Endodermal cell (in vitro differentiated cells): ENCODE results near the gene GPS1. TPM values are rescaled to one million over a fixed set of nuclear protein-coding genes. Genes with fewer than 3 reads are reported as not detected.

ENCODE experiments used
- DNase-seq: peaks from one replicate; pipeline ENCODE4 v3.0.0-alpha.2; 2017
- H3K27ac ChIP-seq: 2 replicates; pipeline ENCODE4 v1.5.1; 2013; ENCODE audit warnings: mild to moderate bottlenecking, low read depth, low read length, moderate library complexity
- H3K27me3 ChIP-seq: 2 replicates; pipeline ENCODE4 v1.6.1; 2013; ENCODE audit warnings: mild to moderate bottlenecking, low read length, moderate library complexity; ENCODE audit not compliant: insufficient read depth, control insufficient read depth, poor library complexity, severe bottlenecking
- H3K36me3 ChIP-seq: 2 replicates; pipeline ENCODE4 v1.7.0; 2013; ENCODE audit warnings: mild to moderate bottlenecking, low read length, moderate library complexity; ENCODE audit not compliant: control insufficient read depth, insufficient read depth
- H3K4me1 ChIP-seq: one replicate; pipeline ENCODE4 v1.7.0; 2013; ENCODE audit warnings: low read length; ENCODE audit not compliant: control insufficient read depth, insufficient read depth
- H3K4me3 ChIP-seq: 2 replicates; pipeline ENCODE4 v1.5.1; 2013; ENCODE audit warnings: mild to moderate bottlenecking, low read length, moderate library complexity
- H3K9ac ChIP-seq: 2 replicates; pipeline ENCODE4 v1.6.1; 2013; ENCODE audit warnings: mild to moderate bottlenecking, low read length, moderate library complexity; ENCODE audit not compliant: poor library complexity, severe bottlenecking; ENCODE audit errors: extremely low read depth
- H3K9me3 ChIP-seq: 2 replicates; pipeline ENCODE4 v1.6.1; 2013; ENCODE audit warnings: mild to moderate bottlenecking, low read length, moderate library complexity; ENCODE audit not compliant: control insufficient read depth
- H3K27ac Mint-ChIP-seq: 2 replicates; pipeline ENCODE4 v1.8.0; 2020; ENCODE audit warnings: mixed read lengths
- H3K27me3 Mint-ChIP-seq: 2 replicates; pipeline ENCODE4 v1.8.0; 2021; ENCODE audit warnings: mild to moderate bottlenecking, mixed read lengths; ENCODE audit not compliant: insufficient read depth
- H3K36me3 Mint-ChIP-seq: 2 replicates; pipeline ENCODE4 v1.8.0; 2020; ENCODE audit warnings: low read depth, mixed read lengths
- H3K4me1 Mint-ChIP-seq: 2 replicates; pipeline ENCODE4 v1.8.0; 2020; ENCODE audit warnings: mixed read lengths
- H3K4me3 Mint-ChIP-seq: 2 replicates; pipeline ENCODE4 v1.8.0; 2020; ENCODE audit warnings: mild to moderate bottlenecking, moderate library complexity, mixed read lengths
- H3K9me3 Mint-ChIP-seq: 2 replicates; pipeline ENCODE4 v1.8.0; 2020; ENCODE audit warnings: mild to moderate bottlenecking, mixed read lengths
- CTCF ChIP-seq: fragments of 200-600 bp; sonication (generic); conservative IDR thresholded peaks from 2 replicates; pipeline ENCODE4 v1.5.0; 2021; ENCODE audit warnings: antibody characterized with exemption, mild to moderate bottlenecking
- WGBS, 2 experiments: methylation state at CpG; one replicate each; pipeline versions ENCODE4 v1.1.5 to v1.1.7; 2013; ENCODE audit warnings: missing lambda C conversion rate in 2 of 2, mixed read lengths in 1 of 2; ENCODE audit not compliant: insufficient coverage in 1 of 2, insufficient read length in 1 of 2; 5-methylcytosine and 5-hydroxymethylcytosine counted together
- total RNA-seq, 2 donors: library from RNA; stranded (reverse); fragmentation: NEBNext Ultra II Directional in 1 of 2; extraction: Animal tissue kit (Norgen Biotek cat#: 25700) in 1 of 2; gene quantifications; 2 replicates in 1 of 2; 3 replicates in 1 of 2; pipeline ENCODE4 v1.2.1, GENCODE V29; 2021

The GPS1 gene
- total RNA-seq, 2 donors from 2014 or later = 152 to 153 TPM

GRCh38 chr17:82004517-82005455, 46.9 kb upstream of the GPS1 start:
- Mint-ChIP-seq H3K36me3 (no peaks in the 10 kb centered on the region), H3K27ac (no peak overlapping the region), H3K4me1 (no peaks in the 10 kb centered on the region), H3K4me3 (no peak overlapping the region), H3K27me3 (no peaks in the 10 kb centered on the region), H3K9me3 (no peaks in the 10 kb centered on the region)
- Histone ChIP-seq H3K27ac (no peak overlapping the region), H3K4me3 (no peak overlapping the region), H3K9ac (no peak overlapping the region), H3K9me3 (no peaks in the 10 kb centered on the region), H3K4me1 (no peaks in the 10 kb centered on the region), H3K27me3 (no peaks in the 10 kb centered on the region), H3K36me3 (no peaks in the 10 kb centered on the region)
- no peak for TF ChIP-seq CTCF
- WGBS, 2 experiments = 94 to 97% methylated on average over 27 to 41 of the region's 41 CpGs
- DNase-seq = no peak

GRCh38 chr17:82005701-82006348, 45.9 kb upstream of the GPS1 start:
- no peak overlapping the region for H3K27ac ChIP-seq
- no peaks in the 10 kb centered on the region for H3K4me1 Mint-ChIP-seq
- H3K4me1 ChIP-seq = no peaks in the 10 kb centered on the region
- no peaks in the 10 kb centered on the region for H3K36me3 ChIP-seq
- H3K27me3 Mint-ChIP-seq = no peaks in the 10 kb centered on the region
- DNase-seq = no peak
- H3K27ac Mint-ChIP-seq = no peak overlapping the region
- WGBS, 2 experiments = 89 to 94% methylated on average over 15 to 30 of the region's 30 CpGs
- no peak overlapping the region for H3K4me3 Mint-ChIP-seq
- no peaks in the 10 kb centered on the region for H3K36me3 Mint-ChIP-seq
- no peak overlapping the region for H3K4me3 ChIP-seq
- H3K9ac ChIP-seq = no peak overlapping the region
- TF ChIP-seq CTCF = no peak
- no peaks in the 10 kb centered on the region for H3K9me3 Mint-ChIP-seq
- no peaks in the 10 kb centered on the region for H3K27me3 ChIP-seq
- H3K9me3 ChIP-seq = no peaks in the 10 kb centered on the region

GRCh38 chr17:82006468-82007227, 45.0 kb upstream of the GPS1 start:
- Histone ChIP-seq H3K4me1 (no peaks in the 10 kb centered on the region), H3K9ac (no peak overlapping the region), H3K4me3 (no peak overlapping the region), H3K27ac (no peak overlapping the region), H3K9me3 (no peaks in the 10 kb centered on the region), H3K27me3 (no peaks in the 10 kb centered on the region), H3K36me3 (no peaks in the 10 kb centered on the region)
- H3K4me1 Mint-ChIP-seq = no peaks in the 10 kb centered on the region
- no peaks in the 10 kb centered on the region for H3K9me3 Mint-ChIP-seq
- no peaks in the 10 kb centered on the region for H3K27me3 Mint-ChIP-seq
- TF ChIP-seq CTCF = no peak
- no peak overlapping the region for H3K4me3 Mint-ChIP-seq
- no peak overlapping the region for H3K27ac Mint-ChIP-seq
- no peak for DNase-seq
- H3K36me3 Mint-ChIP-seq = no peaks in the 10 kb centered on the region
- WGBS, 2 experiments = 89 to 98% methylated on average over 11 to 24 of the region's 24 CpGs
